ENCODE measurements around the gene ZNF488.

ZNF488 gene

GRCh38 chr10:47346581-47347302 lies 37.4 kb downstream of the ZNF488 start:
- DNase-seq = no peak

GRCh38 chr10:47344996-47345870 lies 38.9 kb downstream of the ZNF488 start:
- DNase-seq = no peak

- DNase-seq = peak; percentile 57 to 76 (median 68)
Observed at GRCh38 chr10:47340608-47341170, 43.4 kb downstream of the ZNF488 start.

GRCh38 chr10:47339759-47340607 lies 44.1 kb downstream of the ZNF488 start:
- DNase-seq = no peak

- no peak for DNase-seq
Observed at GRCh38 chr10:47339186-47339735, 44.8 kb downstream of the ZNF488 start.

GRCh38 chr10:47337310-47337709 lies 46.8 kb downstream of the ZNF488 start:
- DNase-seq = no peak

- no peak for DNase-seq
Observed at GRCh38 chr10:47336387-47337134, 47.5 kb downstream of the ZNF488 start.

- no peak for DNase-seq
Observed at GRCh38 chr10:47335906-47336305, 48.2 kb downstream of the ZNF488 start.

GRCh38 chr10:47334466-47335295 lies 49.4 kb downstream of the ZNF488 start:
- DNase-seq = no peak

- DNase-seq = no peak
Observed at GRCh38 chr10:47333532-47333931, 50.6 kb downstream of the ZNF488 start.

GRCh38 chr10:47332946-47333345 lies 51.1 kb downstream of the ZNF488 start:
- no peak for DNase-seq

- no peak for DNase-seq
Observed at GRCh38 chr10:47332371-47332770, 51.7 kb downstream of the ZNF488 start.

GRCh38 chr10:47331954-47332353 lies 52.1 kb downstream of the ZNF488 start:
- DNase-seq = no peak

GRCh38 chr10:47331491-47331890 lies 52.6 kb downstream of the ZNF488 start:
- DNase-seq = no peak

- no peak for DNase-seq
Observed at GRCh38 chr10:47330804-47331203, 53.3 kb downstream of the ZNF488 start.

- DNase-seq = no peak
Observed at GRCh38 chr10:47330366-47330765, 53.7 kb downstream of the ZNF488 start.

GRCh38 chr10:47329855-47330254 lies 54.2 kb downstream of the ZNF488 start:
- DNase-seq = no peak

GRCh38 chr10:47326927-47327330 lies 57.2 kb downstream of the ZNF488 start:
- DNase-seq = no peak

GRCh38 chr10:47326306-47326926 lies 57.7 kb downstream of the ZNF488 start:
- no peak for DNase-seq
